Activated CD4-positive, alpha-beta T cell treated with anti-CD3 and anti-CD28 coated beads, Interleukin-2, Interleukin-4, amounts not matched to agents 100 ng/mL and 50 ng/mL, durations not matched to agents 16 hours and 8 hours (primary cell): ENCODE data around the gene CYP26B1.

ENCODE experiments used
- DNase-seq: peaks from one replicate; pipeline ENCODE4 v3.0.0-alpha.2; 2020; ENCODE audit warnings: low spot score

CYP26B1 gene

GRCh38 chr2:72082021-72082601, 65.6 kb downstream of the CYP26B1 start:
- DNase-seq: no peak

GRCh38 chr2:72081451-72081850, 66.2 kb downstream of the CYP26B1 start:
- no peak for DNase-seq

GRCh38 chr2:72080286-72081145, 67.1 kb downstream of the CYP26B1 start:
- DNase-seq: no peak
